HEK293 (cell line): Measurements from ENCODE around the gene TNNI3.

Experiments used
- CTCF ChIA-PET: fragments of 350-600 bp; formaldehyde crosslinking; extraction: SDS; loops from one replicate; lab custom pipeline; 2021; ENCODE audit warnings: antibody characterized with exemption; lab: Yijun Ruan, JAX
- POLR2A ChIA-PET: fragments of 300-600 bp; formaldehyde crosslinking; extraction: SDS; loops from one replicate; lab custom pipeline; 2020; ENCODE audit warnings: antibody characterized with exemption, inconsistent platforms; lab: Yijun Ruan, JAX
- H3K27ac ChIP-seq: fragments of 200-500 bp; sonication (Bioruptor generic); 2 replicates; pipeline ENCODE4 v1.5.1; 2014; ENCODE audit warnings: low read depth, low read length, control low read depth, inconsistent platforms; ENCODE audit errors: extremely low read depth
- H3K36me3 ChIP-seq, 2 experiments: fragments of 200-500 bp in 1 of 2; sonication (Bioruptor generic) in 1 of 2; 1 replicate in 1 of 2; 2 replicates in 1 of 2; pipeline ENCODE4 v1.5.1; 2014 to 2017; ENCODE audit warnings: inconsistent platforms in 2 of 2, low read length in 2 of 2; ENCODE audit not compliant: control insufficient read depth in 2 of 2, insufficient read depth in 1 of 2
- H3K4me1 ChIP-seq: fragments of 200-500 bp; sonication (Bioruptor generic); 2 replicates; pipeline ENCODE4 v1.5.1; 2014; ENCODE audit warnings: mild to moderate bottlenecking, low read length, inconsistent platforms; ENCODE audit not compliant: control insufficient read depth, insufficient read depth
- H3K4me3 ChIP-seq: 2 replicates; pipeline ENCODE4 v1.5.1; 2011; ENCODE audit warnings: low read depth, mild to moderate bottlenecking, control low read depth, low read length, moderate library complexity
- H3K9me3 ChIP-seq: fragments of 200-500 bp; sonication (Bioruptor generic); 2 replicates; pipeline ENCODE4 v1.5.1; 2014; ENCODE audit warnings: low read depth, low read length, inconsistent platforms; ENCODE audit not compliant: control insufficient read depth, insufficient read depth
- SP2 ChIP-seq: fragments of 450-650 bp; formaldehyde crosslinking; IDR thresholded peaks from 2 replicates; pipeline ENCODE4 v1.5.1; 2016; ENCODE audit warnings: missing biosample characterization, missing genetic modification characterization
- TRIM28 ChIP-seq: IDR thresholded peaks from 2 replicates; pipeline ENCODE4 v1.6.1; 2011; ENCODE audit warnings: low read length, control low read depth, borderline replicate concordance
- ZBTB21 ChIP-seq: fragments of 450-650 bp; formaldehyde crosslinking; IDR thresholded peaks from 2 replicates; pipeline ENCODE4 v1.5.1; 2017; ENCODE audit warnings: missing biosample characterization, missing genetic modification characterization
- ZFHX2 ChIP-seq: fragments of 450-650 bp; formaldehyde crosslinking; conservative IDR thresholded peaks from 2 replicates; pipeline ENCODE4 v1.5.1; 2016; ENCODE audit warnings: missing biosample characterization, missing genetic modification characterization
- ZNF155 ChIP-seq: fragments of 450-650 bp; formaldehyde crosslinking; IDR thresholded peaks from 2 replicates; pipeline ENCODE4 v1.5.1; 2016; ENCODE audit warnings: missing biosample characterization, missing genetic modification characterization
- ZNF16 ChIP-seq: fragments of 450-650 bp; formaldehyde crosslinking; IDR thresholded peaks from 2 replicates; pipeline ENCODE4 v1.5.1; 2016; ENCODE audit warnings: low read depth, missing biosample characterization, missing genetic modification characterization
- ZNF2 ChIP-seq: fragments of 450-650 bp; formaldehyde crosslinking; IDR thresholded peaks from 2 replicates; pipeline ENCODE4 v1.5.1; 2016; ENCODE audit warnings: missing biosample characterization, missing genetic modification characterization
- ZNF211 ChIP-seq: fragments of 450-650 bp; formaldehyde crosslinking; IDR thresholded peaks from 2 replicates; pipeline ENCODE4 v1.5.1; 2016; ENCODE audit warnings: low read depth, missing biosample characterization, missing genetic modification characterization
- ZNF239 ChIP-seq: fragments of 450-650 bp; formaldehyde crosslinking; IDR thresholded peaks from 2 replicates; pipeline ENCODE4 v1.5.1; 2016; ENCODE audit warnings: missing biosample characterization, missing genetic modification characterization
- ZNF37A ChIP-seq: fragments of 450-650 bp; IDR thresholded peaks from 2 replicates; pipeline ENCODE4 v1.5.1; 2018; ENCODE audit warnings: missing biosample characterization, missing genetic modification characterization
- ZNF391 ChIP-seq: fragments of 450-650 bp; formaldehyde crosslinking; IDR thresholded peaks from 2 replicates; pipeline ENCODE4 v1.5.1; 2016; ENCODE audit warnings: low read depth, missing biosample characterization, missing genetic modification characterization, borderline replicate concordance
- ZNF510 ChIP-seq: fragments of 450-650 bp; formaldehyde crosslinking; IDR thresholded peaks from 2 replicates; pipeline ENCODE4 v1.5.1; 2018; ENCODE audit warnings: mild to moderate bottlenecking, missing genetic modification characterization, missing biosample characterization; ENCODE audit not compliant: insufficient replicate concordance
- ZNF530 ChIP-seq: fragments of 450-650 bp; formaldehyde crosslinking; IDR thresholded peaks from 2 replicates; pipeline ENCODE4 v1.5.1; 2016; ENCODE audit warnings: low read depth, missing biosample characterization, missing genetic modification characterization
- ZNF549 ChIP-seq: fragments of 450-650 bp; IDR thresholded peaks from 2 replicates; pipeline ENCODE4 v1.5.1; 2018; ENCODE audit warnings: missing biosample characterization, missing genetic modification characterization, mild to moderate bottlenecking, inconsistent platforms, moderate library complexity
- ZNF629 ChIP-seq: fragments of 450-650 bp; formaldehyde crosslinking; IDR thresholded peaks from 2 replicates; pipeline ENCODE4 v1.5.1; 2017; ENCODE audit warnings: missing biosample characterization, missing genetic modification characterization
- ZNF707 ChIP-seq: fragments of 450-650 bp; formaldehyde crosslinking; IDR thresholded peaks from 2 replicates; pipeline ENCODE4 v1.5.1; 2016; ENCODE audit warnings: missing biosample characterization, missing genetic modification characterization
- ZNF837 ChIP-seq: fragments of 450-650 bp; formaldehyde crosslinking; IDR thresholded peaks from 2 replicates; pipeline ENCODE4 v1.5.1; 2016; ENCODE audit warnings: missing biosample characterization, missing genetic modification characterization
- TF ChIP-seq, protein P1 (sequence below): sonication (generic); formaldehyde crosslinking; IDR thresholded peaks from 2 replicates; pipeline ENCODE4 v1.8.1; 2022; ENCODE audit warnings: mild to moderate bottlenecking, moderate library complexity, missing genetic modification reagents
- TF ChIP-seq, protein P2 (sequence below): fragments of 450-650 bp; formaldehyde crosslinking; IDR thresholded peaks from 2 replicates; pipeline ENCODE4 v1.5.1; 2016; ENCODE audit warnings: missing biosample characterization, missing genetic modification characterization
- TF ChIP-seq, protein P3 (sequence below): fragments of 450-650 bp; formaldehyde crosslinking; IDR thresholded peaks from 2 replicates; pipeline ENCODE4 v1.5.1; 2016; ENCODE audit warnings: missing biosample characterization, missing genetic modification characterization
- TF ChIP-seq, protein P4 (sequence below): fragments of 450-650 bp; formaldehyde crosslinking; IDR thresholded peaks from 2 replicates; pipeline ENCODE4 v1.5.1; 2016; ENCODE audit warnings: missing biosample characterization, missing genetic modification characterization

Gene TNNI3

DNA sequence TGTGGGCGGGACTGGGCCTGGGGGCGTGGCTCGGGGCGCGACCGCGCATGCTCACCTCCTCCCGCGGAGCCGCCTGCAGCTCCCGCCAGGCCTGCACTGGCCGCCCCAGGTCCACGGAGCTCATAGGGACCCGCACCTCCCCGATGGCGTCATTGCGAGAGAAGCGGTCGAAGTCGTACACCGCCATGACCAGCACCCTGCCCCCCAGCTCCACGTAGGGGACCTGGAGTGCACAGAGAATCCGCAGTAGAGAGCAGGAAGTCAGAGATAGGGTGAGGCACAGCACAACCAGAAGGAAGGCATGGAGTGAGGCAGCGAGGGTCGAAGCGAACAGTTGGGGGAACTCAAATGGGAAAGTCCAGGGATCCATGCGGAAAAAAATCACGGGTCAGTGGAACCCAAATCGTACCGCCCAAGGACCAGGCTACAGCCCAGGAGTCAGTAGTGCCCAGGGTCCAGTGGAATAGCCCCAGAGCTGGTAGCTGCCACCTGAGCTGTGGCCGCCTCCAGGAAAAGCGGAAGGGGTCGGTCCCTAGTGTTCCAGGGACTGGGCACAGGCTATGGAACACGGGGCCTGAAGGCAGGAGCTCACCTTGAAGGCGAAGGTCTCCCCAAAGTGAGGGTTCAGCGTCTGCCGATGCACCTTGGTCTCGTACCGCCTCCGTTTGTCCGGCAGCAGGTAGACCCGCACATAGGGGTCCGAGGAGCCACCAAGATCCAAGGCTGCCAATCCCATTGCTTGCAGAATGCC lies 17.8 kb upstream of the TNNI3 start (continued):
- TF ChIP-seq, protein P1, sequence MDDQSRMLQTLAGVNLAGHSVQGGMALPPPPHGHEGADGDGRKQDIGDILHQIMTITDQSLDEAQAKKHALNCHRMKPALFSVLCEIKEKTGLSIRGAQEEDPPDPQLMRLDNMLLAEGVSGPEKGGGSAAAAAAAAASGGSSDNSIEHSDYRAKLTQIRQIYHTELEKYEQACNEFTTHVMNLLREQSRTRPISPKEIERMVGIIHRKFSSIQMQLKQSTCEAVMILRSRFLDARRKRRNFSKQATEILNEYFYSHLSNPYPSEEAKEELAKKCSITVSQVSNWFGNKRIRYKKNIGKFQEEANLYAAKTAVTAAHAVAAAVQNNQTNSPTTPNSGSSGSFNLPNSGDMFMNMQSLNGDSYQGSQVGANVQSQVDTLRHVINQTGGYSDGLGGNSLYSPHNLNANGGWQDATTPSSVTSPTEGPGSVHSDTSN (CRISPR knock-in tag), result no peak
- TF ChIP-seq ZNF549 (tag by site-specific recombination) (no peak), ZNF37A (tag by site-specific recombination) (no peak), ZNF391 (tag by site-specific recombination) (no peak), ZNF16 (tag by site-specific recombination) (no peak), ZNF2 (no peak)

DNA sequence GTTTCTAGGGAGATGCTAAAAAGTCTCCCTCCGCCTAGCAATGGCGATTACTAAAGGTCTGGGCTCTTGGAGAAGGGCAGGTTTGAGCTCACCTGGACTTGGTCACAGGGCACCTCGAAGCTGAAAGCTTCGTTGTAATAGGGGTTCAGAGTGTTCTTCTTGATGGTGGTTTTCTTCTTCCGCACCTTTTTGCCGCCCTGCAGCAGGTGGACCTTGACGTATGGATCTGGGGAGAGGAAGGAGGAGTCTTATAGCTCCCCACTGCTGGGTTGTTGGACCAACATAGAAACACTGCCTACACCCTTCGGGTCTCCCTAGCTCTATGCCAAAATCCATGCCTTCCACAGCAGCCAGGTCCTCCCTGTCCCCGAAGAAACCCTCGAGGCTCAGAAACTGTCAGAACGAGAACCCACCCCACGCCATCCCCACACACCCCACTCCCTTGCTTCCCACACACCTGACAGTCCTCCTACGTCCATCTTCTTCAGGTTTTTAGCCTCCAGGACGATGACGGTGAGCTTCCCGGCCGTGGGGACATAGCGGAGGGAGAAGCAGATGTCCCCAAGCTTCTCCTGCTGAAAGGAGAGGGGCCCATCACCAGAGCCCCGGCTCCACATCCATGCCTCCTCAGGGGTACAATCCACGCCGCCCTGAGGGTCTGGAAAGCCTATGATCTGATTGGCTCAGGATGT lies 17.0 kb upstream of the TNNI3 start:
- CTCF ChIA-PET, result interaction anchor here (0.6 to 3.6 kb wide), 10 partner anchors 9 to 457 kb away, joined by 3 to 22 read pairs (median 4); partner anchors contain the start of gene DNAAF3
- Histone ChIP-seq H3K4me1 (peaks cover 9% of the 10 kb centered on the region), H3K36me3 (no peaks in the 10 kb centered on the region), H3K9me3 (no peaks in the 10 kb centered on the region), H3K27ac (no peak overlapping the region)
- TF ChIP-seq SP2 (tag by site-specific recombination) (no peak), ZNF16 (tag by site-specific recombination) (no peak), TRIM28 (no peak), ZNF510 (no peak), ZNF211 (tag by site-specific recombination) (no peak), ZBTB21 (tag by site-specific recombination) (no peak), ZFHX2 (tag by site-specific recombination) (no peak), ZNF707 (tag by site-specific recombination) (no peak), ZNF155 (tag by site-specific recombination) (no peak), ZNF837 (tag by site-specific recombination) (no peak), ZNF239 (tag by site-specific recombination) (no peak), ZNF530 (tag by site-specific recombination) (no peak), ZNF629 (tag by site-specific recombination) (no peak)
- TF ChIP-seq, protein P2, sequence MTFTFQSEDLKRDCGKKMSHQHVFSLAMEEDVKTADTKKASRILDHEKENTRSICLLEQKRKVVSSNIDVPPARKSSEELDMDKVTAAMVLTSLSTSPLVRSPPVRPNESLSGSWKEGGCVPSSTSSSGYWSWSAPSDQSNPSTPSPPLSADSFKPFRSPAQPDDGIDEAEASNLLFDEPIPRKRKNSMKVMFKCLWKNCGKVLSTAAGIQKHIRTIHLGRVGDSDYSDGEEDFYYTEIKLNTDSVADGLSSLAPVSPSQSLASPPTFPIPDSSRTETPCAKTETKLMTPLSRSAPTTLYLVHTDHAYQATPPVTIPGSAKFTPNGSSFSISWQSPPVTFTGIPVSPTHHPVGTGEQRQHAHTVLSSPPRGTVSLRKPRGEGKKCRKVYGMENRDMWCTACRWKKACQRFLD, result no peak
- TF ChIP-seq, protein P3, sequence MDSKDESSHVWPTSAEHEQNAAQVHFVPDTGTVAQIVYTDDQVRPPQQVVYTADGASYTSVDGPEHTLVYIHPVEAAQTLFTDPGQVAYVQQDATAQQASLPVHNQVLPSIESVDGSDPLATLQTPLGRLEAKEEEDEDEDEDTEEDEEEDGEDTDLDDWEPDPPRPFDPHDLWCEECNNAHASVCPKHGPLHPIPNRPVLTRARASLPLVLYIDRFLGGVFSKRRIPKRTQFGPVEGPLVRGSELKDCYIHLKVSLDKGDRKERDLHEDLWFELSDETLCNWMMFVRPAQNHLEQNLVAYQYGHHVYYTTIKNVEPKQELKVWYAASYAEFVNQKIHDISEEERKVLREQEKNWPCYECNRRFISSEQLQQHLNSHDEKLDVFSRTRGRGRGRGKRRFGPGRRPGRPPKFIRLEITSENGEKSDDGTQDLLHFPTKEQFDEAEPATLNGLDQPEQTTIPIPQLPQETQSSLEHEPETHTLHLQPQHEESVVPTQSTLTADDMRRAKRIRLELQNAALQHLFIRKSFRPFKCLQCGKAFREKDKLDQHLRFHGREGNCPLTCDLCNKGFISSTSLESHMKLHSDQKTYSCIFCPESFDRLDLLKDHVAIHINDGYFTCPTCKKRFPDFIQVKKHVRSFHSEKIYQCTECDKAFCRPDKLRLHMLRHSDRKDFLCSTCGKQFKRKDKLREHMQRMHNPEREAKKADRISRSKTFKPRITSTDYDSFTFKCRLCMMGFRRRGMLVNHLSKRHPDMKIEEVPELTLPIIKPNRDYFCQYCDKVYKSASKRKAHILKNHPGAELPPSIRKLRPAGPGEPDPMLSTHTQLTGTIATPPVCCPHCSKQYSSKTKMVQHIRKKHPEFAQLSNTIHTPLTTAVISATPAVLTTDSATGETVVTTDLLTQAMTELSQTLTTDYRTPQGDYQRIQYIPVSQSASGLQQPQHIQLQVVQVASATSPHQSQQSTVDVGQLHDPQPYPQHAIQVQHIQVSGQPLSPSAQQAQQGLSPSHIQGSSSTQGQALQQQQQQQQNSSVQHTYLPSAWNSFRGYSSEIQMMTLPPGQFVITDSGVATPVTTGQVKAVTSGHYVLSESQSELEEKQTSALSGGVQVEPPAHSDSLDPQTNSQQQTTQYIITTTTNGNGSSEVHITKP, result no peak
- TF ChIP-seq, protein P4, sequence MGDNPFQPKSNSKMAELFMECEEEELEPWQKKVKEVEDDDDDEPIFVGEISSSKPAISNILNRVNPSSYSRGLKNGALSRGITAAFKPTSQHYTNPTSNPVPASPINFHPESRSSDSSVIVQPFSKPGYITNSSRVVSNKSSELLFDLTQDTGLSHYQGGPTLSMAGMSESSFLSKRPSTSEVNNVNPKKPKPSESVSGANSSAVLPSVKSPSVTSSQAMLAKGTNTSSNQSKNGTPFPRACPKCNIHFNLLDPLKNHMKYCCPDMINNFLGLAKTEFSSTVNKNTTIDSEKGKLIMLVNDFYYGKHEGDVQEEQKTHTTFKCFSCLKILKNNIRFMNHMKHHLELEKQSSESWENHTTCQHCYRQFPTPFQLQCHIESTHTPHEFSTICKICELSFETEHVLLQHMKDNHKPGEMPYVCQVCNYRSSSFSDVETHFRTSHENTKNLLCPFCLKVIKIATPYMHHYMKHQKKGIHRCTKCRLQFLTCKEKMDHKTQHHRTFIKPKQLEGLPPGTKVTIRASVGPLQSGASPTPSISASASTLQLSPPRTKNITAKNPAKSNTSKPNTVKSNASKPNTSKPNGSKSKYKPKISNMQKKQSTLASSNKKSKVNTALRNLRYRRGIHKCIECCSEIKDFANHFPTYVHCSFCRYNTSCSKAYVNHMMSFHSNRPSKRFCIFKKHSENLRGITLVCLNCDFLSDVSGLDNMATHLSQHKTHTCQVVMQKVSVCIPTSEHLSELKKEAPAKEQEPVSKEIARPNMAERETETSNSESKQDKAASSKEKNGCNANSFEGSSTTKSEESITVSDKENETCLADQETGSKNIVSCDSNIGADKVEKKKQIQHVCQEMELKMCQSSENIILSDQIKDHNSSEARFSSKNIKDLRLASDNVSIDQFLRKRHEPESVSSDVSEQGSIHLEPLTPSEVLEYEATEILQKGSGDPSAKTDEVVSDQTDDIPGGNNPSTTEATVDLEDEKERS (tag by site-specific recombination), result no peak
- TF ChIP-seq, all 188 proteins: peak for 0
- POLR2A ChIA-PET, result interaction anchor here (1.2 kb wide), 1 partner anchor 28 kb away, joined by 3 read pairs; no protein-coding TSS in a partner anchor
- H3K4me3 ChIP-seq, result no peak overlapping the region
